ENCODE measurements around the gene PRKAG2. TPM values are rescaled to one million over a fixed set of nuclear protein-coding genes. Genes with fewer than 3 reads are reported as not detected.

The PRKAG2 gene
- total and polyA plus RNA-seq, 12 donors = 3.8 to 17.3 (median 10.9) TPM

- TF ChIP-seq CTCF (IDR thresholded peaks at IDR 0.05) (no peak), POLR2A (IDR thresholded peaks at IDR 0.05) (no peak)
- no peak for DNase-seq
- Histone ChIP-seq H3K9me3 (replicated peaks in 1 of 3) (no peaks in the 10 kb centered on the region), H3K27me3 (no peaks in the 10 kb centered on the region), H3K4me3 (no peak overlapping the region), H3K27ac (no peak overlapping the region), H3K36me3 (replicated peaks in 1 of 2) (no peaks in the 10 kb centered on the region), H3K4me1 (replicated peaks in 1 of 2) (no peaks in the 10 kb centered on the region)
- WGBS, 4 donors = 68 to 78% (median 71%) methylated on average over 14 of the region's 14 CpGs
- intact Hi-C loops (cut with DNase I) = no loop called here
Measured at GRCh38 chr7:151677581-151678226, 199.2 kb downstream of the PRKAG2 start.

GRCh38 chr7:151676759-151677158 is 200.2 kb downstream of the PRKAG2 start:
- no peaks in the 10 kb centered on the region for H3K9me3 ChIP-seq (replicated peaks in 1 of 3)
- intact Hi-C loops (cut with DNase I) = no loop called here
- H3K4me3 ChIP-seq = no peak overlapping the region
- no peaks in the 10 kb centered on the region for H3K4me1 ChIP-seq (replicated peaks in 1 of 2)
- WGBS, 4 donors = 82 to 91% (median 87%) methylated on average over 9 to 11 of the region's 11 CpGs
- H3K36me3 ChIP-seq (replicated peaks in 1 of 2) = no peaks in the 10 kb centered on the region
- no peak for TF ChIP-seq POLR2A (IDR thresholded peaks at IDR 0.05)
- TF ChIP-seq CTCF (IDR thresholded peaks at IDR 0.05) = no peak
- H3K27me3 ChIP-seq = no peaks in the 10 kb centered on the region
- no peak overlapping the region for H3K27ac ChIP-seq
- DNase-seq = no peak

- H3K4me3 ChIP-seq = no peak overlapping the region
- H3K4me1 ChIP-seq (replicated peaks in 1 of 2) = no peaks in the 10 kb centered on the region
- H3K27ac ChIP-seq = no peak overlapping the region
- H3K36me3 ChIP-seq (replicated peaks in 1 of 2) = no peaks in the 10 kb centered on the region
- DNase-seq = no peak
- intact Hi-C loops (cut with DNase I) = no loop called here
- 73 to 93% (median 84%) methylated on average over 26 of the region's 26 CpGs for WGBS, 4 donors
- TF ChIP-seq CTCF (IDR thresholded peaks at IDR 0.05) (no peak), POLR2A (IDR thresholded peaks at IDR 0.05) (no peak)
- H3K9me3 ChIP-seq (replicated peaks in 1 of 3) = no peaks in the 10 kb centered on the region
- H3K27me3 ChIP-seq = no peaks in the 10 kb centered on the region
Measured at GRCh38 chr7:151675196-151675920, 201.6 kb downstream of the PRKAG2 start.

- Histone ChIP-seq H3K36me3 (replicated peaks in 1 of 2) (no peaks in the 10 kb centered on the region), H3K4me1 (replicated peaks in 1 of 2) (no peaks in the 10 kb centered on the region), H3K27me3 (no peaks in the 10 kb centered on the region), H3K9me3 (replicated peaks in 1 of 3) (no peaks in the 10 kb centered on the region), H3K4me3 (no peak overlapping the region), H3K27ac (no peak overlapping the region)
- WGBS, 4 donors = 88 to 94% (median 93%) methylated on average over 7 to 10 of the region's 10 CpGs
- no peak for DNase-seq
- intact Hi-C loops (cut with DNase I) = no loop called here
- TF ChIP-seq CTCF (IDR thresholded peaks at IDR 0.05) = no peak
- no peak for TF ChIP-seq POLR2A (IDR thresholded peaks at IDR 0.05)
Measured at GRCh38 chr7:151674161-151674920, 202.6 kb downstream of the PRKAG2 start.
